Stimulated activated CD8-positive, alpha-beta memory T cell treated with anti-CD3 and anti-CD28 coated beads, Interleukin-7, amount 100 ng/mL, for 24 hours (primary cell): ENCODE results near the gene CTPS1.
A peak's percentile ranks its signal among the peaks of the same experiment; 100 is the strongest.

Experiments
- DNase-seq: peaks from one replicate; pipeline ENCODE4 v3.0.0-alpha.2; 2020; ENCODE audit warnings: low read depth

Gene CTPS1

GRCh38 chr1:40969445-40969844 is 10.1 kb upstream of the CTPS1 start:
- DNase-seq = no peak

GRCh38 chr1:40971966-40972365 is 7.5 kb upstream of the CTPS1 start:
- DNase-seq = no peak

- no peak for DNase-seq
Observed at GRCh38 chr1:40973912-40974311, 5.6 kb upstream of the CTPS1 start.

- no peak for DNase-seq
Observed at GRCh38 chr1:40974945-40975344, 4.6 kb upstream of the CTPS1 start.

GRCh38 chr1:40976952-40977690 is 2.4 kb upstream of the CTPS1 start:
- no peak for DNase-seq

- no peak for DNase-seq
Observed at GRCh38 chr1:40977716-40978115, 1.8 kb upstream of the CTPS1 start.

- no peak for DNase-seq
Observed at GRCh38 chr1:40978886-40979240, 633 bp upstream of the CTPS1 start.

- no peak for DNase-seq
Observed at GRCh38 chr1:40980068-40980452, 564 bp downstream of the CTPS1 start.

GRCh38 chr1:40980453-40981121 is 1.1 kb downstream of the CTPS1 start:
- peak; percentile 24 for DNase-seq

GRCh38 chr1:40981691-40982448 is 2.4 kb downstream of the CTPS1 start:
- DNase-seq = no peak

GRCh38 chr1:40982721-40983120 is 3.2 kb downstream of the CTPS1 start:
- DNase-seq = no peak

- no peak for DNase-seq
Observed at GRCh38 chr1:40983286-40983685, 3.8 kb downstream of the CTPS1 start.

- no peak for DNase-seq
Observed at GRCh38 chr1:40984066-40984465, 4.6 kb downstream of the CTPS1 start.

- no peak for DNase-seq
Observed at GRCh38 chr1:40984531-40984930, 5.0 kb downstream of the CTPS1 start.

- no peak for DNase-seq
Observed at GRCh38 chr1:40985161-40985560, 5.7 kb downstream of the CTPS1 start.

- no peak for DNase-seq
Observed at GRCh38 chr1:40985875-40986274, 6.4 kb downstream of the CTPS1 start.

GRCh38 chr1:40986328-40986783 is 6.9 kb downstream of the CTPS1 start:
- no peak for DNase-seq

GRCh38 chr1:40986956-40987355 is 7.5 kb downstream of the CTPS1 start:
- no peak for DNase-seq

GRCh38 chr1:40987439-40988276 is 8.2 kb downstream of the CTPS1 start:
- no peak for DNase-seq

GRCh38 chr1:40988280-40988679 is 8.8 kb downstream of the CTPS1 start:
- no peak for DNase-seq

- no peak for DNase-seq
Observed at GRCh38 chr1:40989066-40989465, 9.6 kb downstream of the CTPS1 start.

GRCh38 chr1:40997096-40997495 is 17.6 kb downstream of the CTPS1 start:
- no peak for DNase-seq
